ENCODE data around the gene TLCD1.
"Not testable (repeated sequence)": the region's sequence is repeated elsewhere in the genome, so short reads cannot be mapped to it uniquely, and the experiment has no call there.

The TLCD1 gene

GRCh38 chr17:28746611-28747050 is 20.6 kb upstream of the TLCD1 start:
- DNase-seq, result no peak

GRCh38 chr17:28745786-28746411 is 19.9 kb upstream of the TLCD1 start:
- no peak for DNase-seq

GRCh38 chr17:28744972-28745785 is 19.1 kb upstream of the TLCD1 start:
- no peak for DNase-seq

GRCh38 chr17:28744104-28744971 is 18.3 kb upstream of the TLCD1 start:
- DNase-seq, result peak; percentile 55

GRCh38 chr17:28743243-28744103 is 17.4 kb upstream of the TLCD1 start, which contains the start of gene TRAF4:
TSS of gene TRAF4 (plus strand) at chr17:28744011. CDS start at chr17:28744113, 102 bp downstream.
- peak; percentile 60 for DNase-seq

- DNase-seq, result no peak
Observed at GRCh38 chr17:28741358-28742349, 15.6 kb upstream of the TLCD1 start.

GRCh38 chr17:28740406-28741357 is 14.6 kb upstream of the TLCD1 start:
- no peak for DNase-seq

GRCh38 chr17:28738680-28739384 is 12.8 kb upstream of the TLCD1 start:
- DNase-seq, result no peak

GRCh38 chr17:28737770-28738679 is 12.0 kb upstream of the TLCD1 start:
- DNase-seq, result no peak

GRCh38 chr17:28737316-28737715 is 11.3 kb upstream of the TLCD1 start:
- no peak for DNase-seq

GRCh38 chr17:28735913-28736769 is 10.1 kb upstream of the TLCD1 start:
- not testable (repeated sequence) for DNase-seq

GRCh38 chr17:28735242-28735722 is 9.2 kb upstream of the TLCD1 start:
- no peak for DNase-seq

GRCh38 chr17:28734712-28735241 is 8.7 kb upstream of the TLCD1 start:
- no peak for DNase-seq

- no peak for DNase-seq
Observed at GRCh38 chr17:28733346-28733745, 7.3 kb upstream of the TLCD1 start.

- DNase-seq, result no peak
Observed at GRCh38 chr17:28729950-28730330, 3.9 kb upstream of the TLCD1 start.

- DNase-seq, result peak; percentile 97
Observed at GRCh38 chr17:28728364-28729200, 2.5 kb upstream of the TLCD1 start, which contains the start of gene NEK8. TSS of gene NEK8 (plus strand) at chr17:28728788. CDS start at chr17:28728814, 26 bp downstream.
